Nephron (organoid): ENCODE measurements around the gene PWWP2B.
A peak's percentile ranks its signal among the peaks of the same experiment; 100 is the strongest.

Experiments
- H3K27ac Mint-ChIP-seq, 3 experiments: 2 replicates each; pipeline ENCODE4 v1.8.0; 2020; ENCODE audit warnings: mixed read lengths in 3 of 3, mild to moderate bottlenecking in 2 of 3, moderate library complexity in 1 of 3
- H3K27me3 Mint-ChIP-seq: 2 replicates; pipeline ENCODE4 v1.8.0; 2021; ENCODE audit warnings: low read depth, mild to moderate bottlenecking, moderate library complexity, mixed read lengths
- H3K36me3 Mint-ChIP-seq: 2 replicates; pipeline ENCODE4 v1.8.0; 2020; ENCODE audit warnings: low read depth, mixed read lengths
- H3K4me1 Mint-ChIP-seq: 2 replicates; pipeline ENCODE4 v1.8.0; 2020; ENCODE audit warnings: mixed read lengths
- H3K4me3 Mint-ChIP-seq, 3 experiments: 2 replicates each; pipeline ENCODE4 v1.8.0; 2020; ENCODE audit warnings: mild to moderate bottlenecking in 3 of 3, mixed read lengths in 3 of 3, moderate library complexity in 2 of 3
- H3K9me3 Mint-ChIP-seq: 2 replicates; pipeline ENCODE4 v1.8.0; 2020; ENCODE audit warnings: mixed read lengths
- CTCF ChIP-seq, 3 experiments: fragments of 200-600 bp; sonication (generic); IDR thresholded peaks; one replicate each; pipeline ENCODE4 v1.5.0; 2021; ENCODE audit warnings: antibody characterized with exemption in 3 of 3; ENCODE audit not compliant: unreplicated experiment in 3 of 3

Gene PWWP2B

GRCh38 chr10:132451506-132452215 lies 54.7 kb downstream of the PWWP2B start:
- no peaks in the 10 kb centered on the region for H3K9me3 Mint-ChIP-seq

GRCh38 chr10:132452216-132452650 lies 55.2 kb downstream of the PWWP2B start:
- TF ChIP-seq CTCF (IDR thresholded peaks at IDR 0.05; ENCODE audit: unreplicated experiment in 3 of 3), result peak in 2 of 3 experiments; percentile 8 to 23
- H3K4me1 Mint-ChIP-seq, result peaks cover 10% of the 10 kb centered on the region
- no peaks in the 10 kb centered on the region for H3K9me3 Mint-ChIP-seq
- H3K36me3 Mint-ChIP-seq, result no peaks in the 10 kb centered on the region
- no peak overlapping the region for H3K27ac Mint-ChIP-seq
- H3K27me3 Mint-ChIP-seq, result peaks cover 13% of the 10 kb centered on the region
- H3K4me3 Mint-ChIP-seq, result no peak overlapping the region

More at GRCh38 chr10:132451506-132452215, 54.7 kb downstream of the PWWP2B start:
- Mint-ChIP-seq H3K4me3 (no peak overlapping the region), H3K4me1 (peaks cover 10% of the 10 kb centered on the region), H3K27me3 (peaks cover 13% of the 10 kb centered on the region), H3K27ac (peak overlapping the region in 2 of 3 experiments; percentile 31 to 37), H3K36me3 (no peaks in the 10 kb centered on the region)
- TF ChIP-seq CTCF (IDR thresholded peaks at IDR 0.05; ENCODE audit: unreplicated experiment in 3 of 3), result no peak

DNA sequence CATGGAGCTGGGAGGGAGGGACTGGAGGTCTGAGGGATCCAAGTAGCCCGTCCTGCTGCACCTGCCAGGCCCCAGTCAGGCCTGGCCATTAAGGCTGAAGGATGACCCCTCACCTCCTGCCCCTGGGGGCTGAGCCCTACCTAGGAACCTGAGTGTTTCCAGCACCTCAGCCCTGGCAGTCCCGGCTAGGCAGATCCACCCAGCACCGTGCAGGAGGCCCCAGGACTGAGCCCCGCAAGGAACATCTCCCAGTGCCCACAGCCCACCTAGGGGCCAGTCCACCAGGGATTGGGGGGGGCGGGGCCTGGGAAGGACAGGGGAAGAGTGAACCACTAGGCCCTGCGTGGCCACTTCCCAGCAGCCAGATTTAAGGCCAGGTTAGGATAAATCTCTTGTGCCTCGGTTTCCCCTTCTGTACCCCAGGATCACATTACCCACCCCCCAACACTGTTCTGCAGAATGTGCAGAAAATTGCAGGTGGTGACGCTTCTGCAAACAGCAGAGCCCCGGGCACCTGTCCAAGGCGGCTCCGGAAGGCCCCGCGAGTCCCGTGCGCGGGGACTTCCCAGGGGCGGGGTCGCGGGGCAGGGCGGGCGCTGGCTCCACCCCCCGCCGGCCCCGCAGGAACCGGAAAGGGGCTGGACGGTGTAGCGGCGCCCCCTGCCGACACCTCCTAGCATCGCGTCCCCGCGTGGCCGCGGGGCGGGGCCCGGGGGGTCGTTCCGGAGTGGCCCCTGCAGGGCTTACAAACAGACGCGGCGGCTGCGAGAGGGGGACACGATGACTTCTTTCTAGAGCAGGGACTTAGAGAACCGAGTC lies 55.9 kb downstream of the PWWP2B start:
- Mint-ChIP-seq H3K27me3 (peaks cover 13% of the 10 kb centered on the region), H3K9me3 (no peaks in the 10 kb centered on the region), H3K27ac (no peak overlapping the region), H3K4me1 (peaks cover 5% of the 10 kb centered on the region), H3K4me3 (peak overlapping the region in 1 of 3 experiments; percentile 45), H3K36me3 (no peaks in the 10 kb centered on the region)
- TF ChIP-seq CTCF (IDR thresholded peaks at IDR 0.05; ENCODE audit: unreplicated experiment in 3 of 3), result peak; percentile 99

GRCh38 chr10:132453470-132453861 lies 56.5 kb downstream of the PWWP2B start:
- peak overlapping the region in 1 of 3 experiments; percentile 45 for H3K4me3 Mint-ChIP-seq
- no peaks in the 10 kb centered on the region for H3K4me1 Mint-ChIP-seq
- TF ChIP-seq CTCF (IDR thresholded peaks at IDR 0.05; ENCODE audit: unreplicated experiment in 3 of 3), result peak in 2 of 3 experiments; percentile 11 to 37

DNA sequence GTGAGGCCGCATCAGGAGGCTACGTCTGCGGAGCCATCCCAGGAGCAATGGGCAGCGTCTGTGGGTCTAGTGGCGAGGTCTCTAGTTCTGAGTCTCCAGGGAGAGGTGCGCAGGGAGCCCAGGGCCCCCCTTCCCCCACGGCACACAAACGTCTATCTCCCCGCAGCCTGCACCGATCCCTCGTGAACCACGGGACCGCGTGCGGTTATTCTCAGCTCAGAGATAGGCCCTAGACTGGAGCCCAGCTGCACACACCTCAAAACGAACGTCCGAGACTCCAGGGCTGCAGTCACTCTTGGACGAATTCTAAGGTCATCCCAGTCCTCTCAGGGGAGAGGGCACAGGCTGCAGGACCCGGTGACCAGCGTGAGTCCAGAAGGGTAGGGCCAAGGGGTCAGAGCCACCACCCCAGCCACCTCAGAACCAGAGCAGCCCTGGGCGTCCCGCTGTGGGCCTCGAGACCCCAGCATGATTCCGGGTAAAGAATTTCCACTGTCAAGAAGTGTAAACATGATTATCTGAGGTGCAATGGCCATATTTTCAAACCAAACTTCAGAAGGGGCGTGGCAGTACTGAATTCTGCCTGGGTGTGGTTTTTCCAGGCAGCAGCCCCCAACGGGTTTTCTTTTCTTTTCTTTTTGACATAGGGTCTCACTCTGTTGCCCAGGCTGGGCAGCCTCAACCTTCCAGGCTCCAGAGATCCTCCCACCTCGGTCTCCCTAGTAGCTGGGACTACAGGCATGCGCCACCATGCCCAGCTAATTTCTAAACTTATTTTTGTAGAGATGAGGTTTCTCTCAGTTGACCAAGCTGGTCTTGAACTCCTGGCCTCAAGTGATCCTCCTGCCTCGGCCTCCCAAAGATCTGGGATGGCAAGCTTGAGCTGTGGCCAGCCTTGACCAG lies 57.5 kb downstream of the PWWP2B start:
- Mint-ChIP-seq H3K4me3 (no peak overlapping the region), H3K9me3 (no peaks in the 10 kb centered on the region), H3K27ac (no peak overlapping the region), H3K36me3 (no peaks in the 10 kb centered on the region), H3K4me1 (no peaks in the 10 kb centered on the region), H3K27me3 (peaks cover 18% of the 10 kb centered on the region)
- TF ChIP-seq CTCF (IDR thresholded peaks at IDR 0.05; ENCODE audit: unreplicated experiment in 3 of 3), result no peak

More at GRCh38 chr10:132453470-132453861, 56.5 kb downstream of the PWWP2B start:
- peaks cover 13% of the 10 kb centered on the region for H3K27me3 Mint-ChIP-seq
- H3K36me3 Mint-ChIP-seq, result no peaks in the 10 kb centered on the region
- no peaks in the 10 kb centered on the region for H3K9me3 Mint-ChIP-seq
- no peak overlapping the region for H3K27ac Mint-ChIP-seq
